HL-60 (cell line): ENCODE results near the gene GALNT14.

ENCODE experiments used
- DNase-seq, 2 experiments: peaks; one replicate each; pipeline ENCODE4 v3.0.0-alpha.2; 2010 to 2020; ENCODE audit warnings: low read depth in 1 of 2, low spot score in 1 of 2
- H3K27ac ChIP-seq: fragments of 250-450 bp; sonication (Bioruptor Pico); replicated peaks from 2 replicates; pipeline ENCODE4 v1.5.1; 2020; ENCODE audit warnings: mild to moderate bottlenecking, moderate library complexity
- H3K27me3 ChIP-seq: fragments of 250-450 bp; sonication (Bioruptor Pico); 2 replicates; pipeline ENCODE4 v1.5.1; 2021; ENCODE audit warnings: mild to moderate bottlenecking, moderate library complexity; ENCODE audit not compliant: insufficient read depth, poor library complexity, severe bottlenecking
- H3K4me3 ChIP-seq: replicated peaks from 2 replicates; pipeline ENCODE4 v1.5.1; 2011; ENCODE audit warnings: mild to moderate bottlenecking, control low read depth, low read length; ENCODE audit not compliant: insufficient read depth
- CTCF ChIP-seq: IDR thresholded peaks from one replicate; pipeline ENCODE4 v1.5.1; 2011; ENCODE audit warnings: low read length, control low read depth, inconsistent platforms; ENCODE audit not compliant: insufficient read depth
- GABPA ChIP-seq: IDR thresholded peaks from 2 replicates; pipeline ENCODE4 v1.6.1; 2012; ENCODE audit warnings: low read depth
- POLR2AphosphoS5 ChIP-seq: IDR thresholded peaks from 2 replicates; pipeline ENCODE4 v1.6.1; 2012; ENCODE audit warnings: low read depth
- REST ChIP-seq: IDR thresholded peaks from 2 replicates; pipeline ENCODE4 v1.6.1; 2012; ENCODE audit warnings: low read depth; ENCODE audit not compliant: insufficient replicate concordance
- SPI1 ChIP-seq: IDR thresholded peaks from 2 replicates; pipeline ENCODE4 v1.6.1; 2012; ENCODE audit warnings: low read depth, mild to moderate bottlenecking, borderline replicate concordance

The GALNT14 gene

DNA sequence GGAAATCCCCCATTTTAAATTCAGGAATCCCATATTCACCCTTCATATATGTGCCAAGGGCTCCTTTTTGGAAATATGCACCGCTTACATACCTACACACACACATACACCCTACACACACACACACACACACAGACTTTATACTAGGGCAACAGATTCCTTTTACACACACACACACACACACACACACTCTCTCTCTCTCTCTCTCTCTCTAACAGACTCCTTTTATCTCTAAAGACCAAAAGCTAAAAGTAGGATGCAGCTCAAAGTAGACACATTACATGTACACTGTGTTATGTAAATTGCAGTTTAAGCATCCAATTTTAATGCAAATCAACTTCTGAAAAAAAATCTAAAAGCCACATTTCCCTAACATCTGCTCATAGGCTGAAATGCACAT, 200.0 kb downstream of the GALNT14 start:
- TF ChIP-seq REST (no peak), GABPA (no peak), CTCF (no peak), POLR2AphosphoS5 (no peak), SPI1 (no peak)
- no peak for DNase-seq

GRCh38 chr2:30936977-30937376, 201.3 kb downstream of the GALNT14 start:
- H3K27ac ChIP-seq: no peak overlapping the region
- TF ChIP-seq SPI1 (no peak), CTCF (no peak), POLR2AphosphoS5 (no peak), GABPA (no peak), REST (no peak)
- DNase-seq: no peak
- no peaks in the 10 kb centered on the region for H3K27me3 ChIP-seq
- H3K4me3 ChIP-seq: no peak overlapping the region

More for the DNA sequence above, 200.0 kb downstream of the GALNT14 start:
- no peak overlapping the region for H3K27ac ChIP-seq
- H3K4me3 ChIP-seq: no peak overlapping the region
- no peaks in the 10 kb centered on the region for H3K27me3 ChIP-seq

DNA sequence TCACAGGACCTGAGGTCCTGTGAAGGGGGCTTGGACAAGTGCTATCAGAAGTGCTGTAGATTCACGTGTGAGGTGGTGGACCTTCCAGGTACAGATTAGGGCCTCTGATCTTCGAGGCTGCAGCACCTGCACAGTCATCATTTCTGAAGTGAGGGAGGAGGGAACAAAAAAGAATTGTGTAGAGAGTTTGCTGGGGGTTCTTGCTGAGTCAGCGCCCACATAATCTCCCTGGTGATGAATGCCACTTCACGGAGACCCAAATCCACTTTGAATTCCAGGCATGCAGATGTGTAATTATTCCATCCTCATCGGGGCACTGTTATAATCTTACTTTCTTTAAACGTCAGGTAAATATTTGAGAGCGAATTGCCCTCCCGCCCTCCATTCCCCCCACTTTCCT, 202.4 kb downstream of the GALNT14 start:
- H3K4me3 ChIP-seq: no peak overlapping the region
- no peak overlapping the region for H3K27ac ChIP-seq
- no peak for TF ChIP-seq GABPA
- TF ChIP-seq CTCF: no peak
- TF ChIP-seq REST: no peak
- TF ChIP-seq POLR2AphosphoS5: no peak
- TF ChIP-seq SPI1: no peak
- no peak for DNase-seq
- H3K27me3 ChIP-seq: no peaks in the 10 kb centered on the region
